ENCODE data around the gene STC2.

The STC2 gene

GRCh38 chr5:173268750-173269432 is 59.3 kb downstream of the STC2 start:
- no peak for DNase-seq (ENCODE audit: low read depth in 2 of 2)

GRCh38 chr5:173265433-173265832 is 62.8 kb downstream of the STC2 start:
- DNase-seq (ENCODE audit: low read depth in 2 of 2): no peak
